Thyroid gland (tissue), 4 donors: ENCODE measurements around the gene TUFT1. TPM values are rescaled to one million over a fixed set of nuclear protein-coding genes. Genes with fewer than 3 reads are reported as not detected.

Source experiments
- DNase-seq, 2 donors: peaks; one replicate each; pipeline ENCODE4 v3.0.0-alpha.2; 2019
- H3K27ac ChIP-seq, 3 donors: fragments of 200-600 bp; sonication (generic); 1 replicate in 2 of 3; 2 replicates in 1 of 3; pipeline ENCODE4 v1.5.1; 2016 to 2019; ENCODE audit warnings: mild to moderate bottlenecking in 1 of 3, moderate library complexity in 1 of 3
- H3K27me3 ChIP-seq: fragments of 200-600 bp; sonication (generic); one replicate; pipeline ENCODE4 v1.5.1; 2019
- H3K36me3 ChIP-seq, 2 donors: fragments of 200-600 bp; sonication (generic); one replicate each; pipeline ENCODE4 v1.5.1; 2016 to 2019
- H3K4me1 ChIP-seq, 2 donors: fragments of 200-600 bp; sonication (generic); one replicate each; pipeline ENCODE4 v1.5.1; 2017 to 2019
- H3K4me3 ChIP-seq, 3 donors: fragments of 200-600 bp; sonication (generic); replicated peaks in 1 of 3; 1 replicate in 2 of 3; 2 replicates in 1 of 3; pipeline ENCODE4 v1.5.1; 2016; ENCODE audit warnings: mild to moderate bottlenecking in 1 of 3
- H3K9me3 ChIP-seq: fragments of 200-600 bp; sonication (generic); one replicate; pipeline ENCODE4 v1.5.1; 2017
- POLR2A ChIP-seq, 2 donors: fragments of 450-650 bp; IDR thresholded peaks; one replicate each; pipeline ENCODE4 v1.6.1; 2017; ENCODE audit warnings: antibody characterized with exemption in 2 of 2, mild to moderate bottlenecking in 2 of 2, moderate library complexity in 1 of 2
- WGBS, 2 donors: methylation state at CpG; one replicate each; pipeline ENCODE4 v1.1.5; 2017; 5-methylcytosine and 5-hydroxymethylcytosine counted together
- intact Hi-C: fragments of 100-400 bp; cut with DNase I; formaldehyde crosslinking; loops from one replicate; pipeline ENCODE4 v1.15.1; 2023
- total RNA-seq, 4 donors: library from RNA; depleted of rRNA; stranded (reverse); fragments of >200 nt; gene quantifications; one replicate each; pipeline ENCODE4 v1.2.3, GENCODE V29; 2016
- TF ChIP-seq, protein P1 (sequence below), 6 experiments: fragments of 200-600 bp in 3 of 6; fragments of 450-650 bp in 3 of 6; sonication (generic) in 3 of 6; IDR thresholded peaks; one replicate each; pipeline ENCODE4 v1.5.1; 2016 to 2019; ENCODE audit warnings: antibody characterized with exemption in 6 of 6, mild to moderate bottlenecking in 2 of 6, inconsistent platforms in 1 of 6, moderate library complexity in 1 of 6

TUFT1 gene
- total RNA-seq, 4 donors from 2014 or later: 4.0 to 8.8 (median 5.0) TPM

- H3K27me3 ChIP-seq: no peaks in the 10 kb centered on the region
- TF ChIP-seq, protein P1, sequence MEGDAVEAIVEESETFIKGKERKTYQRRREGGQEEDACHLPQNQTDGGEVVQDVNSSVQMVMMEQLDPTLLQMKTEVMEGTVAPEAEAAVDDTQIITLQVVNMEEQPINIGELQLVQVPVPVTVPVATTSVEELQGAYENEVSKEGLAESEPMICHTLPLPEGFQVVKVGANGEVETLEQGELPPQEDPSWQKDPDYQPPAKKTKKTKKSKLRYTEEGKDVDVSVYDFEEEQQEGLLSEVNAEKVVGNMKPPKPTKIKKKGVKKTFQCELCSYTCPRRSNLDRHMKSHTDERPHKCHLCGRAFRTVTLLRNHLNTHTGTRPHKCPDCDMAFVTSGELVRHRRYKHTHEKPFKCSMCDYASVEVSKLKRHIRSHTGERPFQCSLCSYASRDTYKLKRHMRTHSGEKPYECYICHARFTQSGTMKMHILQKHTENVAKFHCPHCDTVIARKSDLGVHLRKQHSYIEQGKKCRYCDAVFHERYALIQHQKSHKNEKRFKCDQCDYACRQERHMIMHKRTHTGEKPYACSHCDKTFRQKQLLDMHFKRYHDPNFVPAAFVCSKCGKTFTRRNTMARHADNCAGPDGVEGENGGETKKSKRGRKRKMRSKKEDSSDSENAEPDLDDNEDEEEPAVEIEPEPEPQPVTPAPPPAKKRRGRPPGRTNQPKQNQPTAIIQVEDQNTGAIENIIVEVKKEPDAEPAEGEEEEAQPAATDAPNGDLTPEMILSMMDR (IDR thresholded peaks at IDR 0.05): no peak
- TF ChIP-seq POLR2A (IDR thresholded peaks at IDR 0.05): no peak
- no peak for DNase-seq
- no peaks in the 10 kb centered on the region for H3K36me3 ChIP-seq
- no peak overlapping the region for H3K27ac ChIP-seq
- intact Hi-C loops: no loop called here
- peaks cover 1 to 3% of the 10 kb centered on the region in 2 donors for H3K4me1 ChIP-seq
- H3K4me3 ChIP-seq: no peak overlapping the region
- H3K9me3 ChIP-seq: no peaks in the 10 kb centered on the region
These were observed 66.3 kb downstream of the TUFT1 start for GRCh38 chr1:151606384-151606783.

DNA sequence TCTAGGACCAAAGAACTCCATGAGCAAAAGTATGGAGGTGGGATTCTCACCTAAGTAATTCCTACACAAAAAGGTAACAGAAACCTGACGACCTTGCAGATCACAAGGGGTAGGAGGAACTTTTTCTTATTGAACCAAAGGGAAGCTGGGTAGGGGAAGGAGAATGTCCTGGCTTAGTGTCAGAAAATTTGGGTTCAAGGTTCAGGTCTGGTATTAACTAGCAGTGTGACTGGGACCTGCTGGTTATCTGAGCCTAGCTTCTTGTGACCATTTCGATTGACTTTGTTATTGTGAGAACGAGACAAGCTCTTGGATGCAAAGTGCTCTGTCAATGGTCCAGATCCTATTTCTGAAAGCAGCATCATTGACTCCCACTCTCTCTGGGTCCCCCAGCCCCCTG is 66.7 kb downstream of the TUFT1 start:
- 66 to 74% methylated on average over 3 of the region's 3 CpGs for WGBS, 2 donors
- TF ChIP-seq, protein P1 (IDR thresholded peaks at IDR 0.05): no peak
- no peak for TF ChIP-seq POLR2A (IDR thresholded peaks at IDR 0.05)
- H3K9me3 ChIP-seq: no peaks in the 10 kb centered on the region

GRCh38 chr1:151610142-151610541 is 70.0 kb downstream of the TUFT1 start:
- Histone ChIP-seq H3K9me3 (no peaks in the 10 kb centered on the region), H3K27ac (no peak overlapping the region), H3K4me3 (no peak overlapping the region), H3K4me1 (peaks cover 4 to 15% of the 10 kb centered on the region in 2 donors), H3K27me3 (no peaks in the 10 kb centered on the region), H3K36me3 (no peaks in the 10 kb centered on the region)
- 91 to 93% methylated on average over 3 of the region's 3 CpGs for WGBS, 2 donors
- DNase-seq: no peak
- intact Hi-C loops: no loop called here
- TF ChIP-seq POLR2A (IDR thresholded peaks at IDR 0.05): no peak
- TF ChIP-seq, protein P1 (IDR thresholded peaks at IDR 0.05): no peak

More for the DNA sequence above, 66.7 kb downstream of the TUFT1 start:
- Histone ChIP-seq H3K4me1 (peaks cover 4 to 6% of the 10 kb centered on the region in 2 donors), H3K36me3 (no peaks in the 10 kb centered on the region), H3K4me3 (no peak overlapping the region), H3K27me3 (no peaks in the 10 kb centered on the region), H3K27ac (no peak overlapping the region)
- no peak for DNase-seq
- intact Hi-C loops: no loop called here

- Histone ChIP-seq H3K27ac (peak overlapping the region; percentile 88 to 95 (median 91)), H3K4me1 (peaks cover 4 to 15% of the 10 kb centered on the region in 2 donors), H3K4me3 (peak overlapping the region in 1 of 3 donors; percentile 93), H3K36me3 (no peaks in the 10 kb centered on the region), H3K9me3 (no peaks in the 10 kb centered on the region), H3K27me3 (no peaks in the 10 kb centered on the region)
- WGBS, 2 donors: 23 to 24% methylated on average over 6 of the region's 6 CpGs
- TF ChIP-seq, protein P1 (IDR thresholded peaks at IDR 0.05): no peak
- TF ChIP-seq POLR2A (IDR thresholded peaks at IDR 0.05): no peak
- no peak for DNase-seq
- intact Hi-C loops: no loop called here
These were observed 71.2 kb downstream of the TUFT1 start for GRCh38 chr1:151611288-151611790.

GRCh38 chr1:151611832-151612500 is 71.9 kb downstream of the TUFT1 start, which contains the start of gene SNX27:
Gene SNX27 (plus strand): TSS chr1:151612050. CDS start chr1:151612202, 152 bp downstream.
- Histone ChIP-seq H3K36me3 (no peaks in the 10 kb centered on the region), H3K9me3 (no peaks in the 10 kb centered on the region), H3K4me3 (peak within 1 kb of the TSS; percentile 68 to 100 (median 93)), H3K4me1 (peaks cover 4 to 15% of the 10 kb centered on the region in 2 donors), H3K27me3 (no peaks in the 10 kb centered on the region), H3K27ac (peak within 1 kb of the TSS; percentile 88 to 95 (median 91))
- TF ChIP-seq, protein P1 (IDR thresholded peaks at IDR 0.05): no peak
- TF ChIP-seq POLR2A (IDR thresholded peaks at IDR 0.05): peak in 1 of 2 donors; percentile 80
- intact Hi-C loops: no loop called here
- WGBS, 2 donors: 0% methylated on average over 5 to 26 of the region's 79 CpGs
- DNase-seq: peak; percentile 91 to 94
